Measurements from ENCODE around the gene ERC1.
A peak's percentile ranks its signal among the peaks of the same experiment; 100 is the strongest.
"Not testable (repeated sequence)": the region's sequence is repeated elsewhere in the genome, so short reads cannot be mapped to it uniquely, and the experiment has no call there.

The ERC1 gene

GRCh38 chr12:1138691-1139090, 147.7 kb downstream of the ERC1 start:
- DNase-seq: no peak

- DNase-seq: not testable (repeated sequence)
Observed at GRCh38 chr12:1146758-1147157, 155.7 kb downstream of the ERC1 start.

DNA sequence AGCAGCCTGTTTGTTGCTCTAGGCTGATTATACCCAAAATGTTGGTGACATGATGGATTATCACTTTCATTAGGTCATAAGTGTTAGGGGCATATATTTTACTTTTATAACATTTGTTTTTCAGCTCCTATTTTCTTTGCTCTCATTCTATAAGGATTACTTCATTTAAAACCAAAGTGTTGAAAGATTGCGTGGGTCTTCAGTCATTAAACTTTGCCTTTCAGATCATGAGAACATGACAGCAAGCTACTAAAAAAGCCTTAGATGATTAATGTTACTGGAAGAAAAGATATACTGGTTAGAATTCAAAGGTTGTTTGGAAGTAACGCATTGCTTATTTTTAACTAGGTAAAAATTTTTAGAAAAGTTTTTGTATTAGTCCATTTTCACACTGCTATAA, 156.8 kb downstream of the ERC1 start:
- DNase-seq: no peak

GRCh38 chr12:1157046-1157445, 166.0 kb downstream of the ERC1 start:
- no peak for DNase-seq

- no peak for DNase-seq
Observed at GRCh38 chr12:1161197-1161596, 170.2 kb downstream of the ERC1 start.

DNA sequence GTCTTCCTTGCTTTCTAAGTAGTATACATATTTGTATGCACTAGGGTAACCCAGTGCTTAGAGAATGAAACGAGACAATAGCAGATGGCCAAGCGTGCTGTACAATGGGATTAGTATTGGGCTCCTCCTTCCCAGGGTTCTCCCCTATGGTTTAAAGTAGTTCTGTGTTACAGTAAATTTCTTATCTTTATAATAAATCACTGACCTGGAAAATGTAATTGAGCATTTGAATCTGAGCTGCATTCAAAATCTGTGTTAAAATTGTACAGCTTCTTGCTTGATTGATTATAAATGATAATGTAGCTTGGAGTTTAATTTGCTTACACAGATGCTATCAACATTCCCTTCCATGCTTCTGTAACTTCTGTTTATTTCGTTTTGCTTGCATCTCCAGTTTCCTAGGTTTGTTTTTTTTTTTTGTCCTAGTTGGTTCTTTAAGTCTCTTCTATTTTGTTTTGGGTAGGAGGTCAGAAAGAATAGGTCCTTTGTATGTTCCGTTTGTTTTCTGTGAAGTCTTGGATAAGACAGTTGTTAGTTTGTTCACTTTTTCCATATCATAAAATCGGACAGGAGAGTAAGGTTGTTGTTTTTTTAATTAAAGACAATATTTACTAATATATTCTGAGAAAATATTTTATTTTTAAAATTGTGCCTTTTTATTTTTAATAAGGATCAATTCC, 171.2 kb downstream of the ERC1 start:
- no peak for DNase-seq

DNA sequence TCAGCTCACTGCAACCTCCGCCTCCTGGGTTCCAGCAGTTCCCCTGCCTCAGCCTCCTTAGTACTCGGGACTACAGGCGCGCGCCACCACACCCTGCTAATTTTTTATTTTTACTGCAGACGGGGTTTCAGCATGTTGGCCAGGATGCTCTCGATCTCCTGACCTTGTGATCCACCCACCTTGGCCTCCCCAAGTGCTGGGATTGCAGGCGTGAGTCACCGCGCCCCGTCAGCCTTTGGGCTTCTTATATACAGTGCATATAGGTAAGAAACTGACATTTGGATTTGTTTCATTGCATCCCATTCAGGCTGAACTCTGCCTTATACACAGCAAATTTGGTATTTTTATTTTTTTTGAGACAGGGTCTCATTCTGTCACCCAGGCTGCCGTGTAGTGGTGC, 176.8 kb downstream of the ERC1 start:
- DNase-seq: no peak

DNA sequence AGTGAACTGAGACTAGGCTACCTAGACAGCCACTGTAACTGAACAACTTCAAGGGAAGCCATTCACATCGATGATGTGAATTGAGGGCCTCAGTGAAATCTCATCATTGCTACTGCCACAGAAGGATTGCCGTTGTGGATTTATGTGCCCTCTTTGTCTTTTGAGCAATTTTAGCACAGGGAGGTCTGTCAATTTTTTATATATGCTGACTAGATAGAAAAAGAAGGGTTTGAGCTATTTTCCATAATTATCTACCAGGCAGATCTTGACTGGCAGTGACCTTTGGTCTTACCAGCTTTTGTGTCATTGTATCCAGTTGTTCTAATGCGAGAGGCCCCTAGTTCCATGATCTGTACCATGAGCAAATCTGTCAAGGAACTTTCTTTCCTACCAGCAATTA, 179.4 kb downstream of the ERC1 start:
- DNase-seq: no peak

DNA sequence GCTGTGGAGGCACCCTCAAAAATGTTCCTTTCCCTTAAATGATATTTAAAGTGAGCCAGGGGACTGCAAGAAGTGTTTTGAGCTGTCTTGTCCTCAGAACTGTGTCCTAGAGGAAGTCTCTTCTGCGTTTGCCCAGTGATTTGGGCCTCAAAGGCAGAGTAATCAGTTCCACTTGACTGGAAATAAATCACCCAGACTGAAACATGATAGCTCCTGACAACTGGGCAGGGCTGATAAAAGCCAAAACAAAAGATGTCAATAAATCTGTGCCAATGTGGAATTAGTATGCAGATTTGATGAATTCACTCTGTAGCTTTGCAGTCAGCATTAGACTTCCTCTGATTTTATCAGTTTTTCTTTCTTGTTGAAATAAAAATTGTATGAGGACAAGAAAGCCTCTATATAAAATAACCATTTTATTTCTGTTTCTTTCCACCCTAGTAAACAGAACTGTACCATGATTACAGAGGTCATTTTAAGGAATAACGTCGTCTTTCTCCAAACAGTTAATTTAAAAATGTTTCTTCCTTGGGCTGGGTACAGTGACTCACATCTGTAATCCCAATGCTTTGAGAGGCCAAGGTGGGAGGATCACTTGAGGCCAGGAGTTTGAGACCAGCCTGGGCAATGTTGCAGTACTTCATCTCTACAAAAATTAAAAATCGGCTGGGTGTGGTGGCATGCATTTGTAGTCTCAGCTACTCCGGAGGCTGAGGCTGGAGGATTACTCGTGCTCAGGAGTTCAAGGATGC, 180.8 kb downstream of the ERC1 start:
- DNase-seq: peak; percentile 19

DNA sequence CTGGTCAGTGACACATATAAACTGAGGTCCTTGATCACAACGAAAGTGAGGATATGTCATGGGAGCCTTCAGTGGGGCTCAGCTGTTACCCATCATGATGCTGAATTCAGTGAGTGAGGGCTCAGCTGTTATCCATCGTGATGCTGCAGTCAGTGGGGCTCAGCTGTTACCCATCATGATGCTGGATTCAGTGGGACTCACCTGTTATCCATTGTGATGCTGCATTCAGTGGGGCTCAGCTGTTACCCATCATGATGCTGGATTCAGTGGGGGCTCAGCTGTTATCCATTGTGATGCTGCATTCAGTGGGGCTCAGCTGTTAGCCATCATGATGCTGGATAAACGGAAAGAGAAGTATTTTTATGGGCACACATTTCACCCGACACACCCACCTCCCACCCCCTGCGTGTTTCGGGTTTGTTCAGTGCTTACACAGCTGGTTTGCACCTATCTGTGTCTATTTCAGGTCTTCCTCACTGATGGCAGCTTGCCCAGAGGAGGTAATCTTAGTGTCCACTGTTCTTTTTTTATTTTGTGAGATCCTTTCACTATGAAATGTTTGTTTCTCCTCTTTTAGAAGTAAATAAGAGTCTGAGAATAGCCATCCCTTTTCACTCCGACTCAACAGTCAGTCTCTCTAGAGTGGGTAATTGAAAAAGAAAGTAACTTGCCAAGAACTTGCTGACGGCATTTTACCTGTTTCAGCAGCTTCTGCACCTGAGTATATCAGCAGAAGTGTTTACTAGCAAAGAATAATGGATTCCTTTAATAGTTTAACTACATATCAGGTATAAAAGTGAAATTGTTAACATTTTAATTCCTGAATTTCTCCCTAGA, 183.0 kb downstream of the ERC1 start:
- no peak for DNase-seq

DNA sequence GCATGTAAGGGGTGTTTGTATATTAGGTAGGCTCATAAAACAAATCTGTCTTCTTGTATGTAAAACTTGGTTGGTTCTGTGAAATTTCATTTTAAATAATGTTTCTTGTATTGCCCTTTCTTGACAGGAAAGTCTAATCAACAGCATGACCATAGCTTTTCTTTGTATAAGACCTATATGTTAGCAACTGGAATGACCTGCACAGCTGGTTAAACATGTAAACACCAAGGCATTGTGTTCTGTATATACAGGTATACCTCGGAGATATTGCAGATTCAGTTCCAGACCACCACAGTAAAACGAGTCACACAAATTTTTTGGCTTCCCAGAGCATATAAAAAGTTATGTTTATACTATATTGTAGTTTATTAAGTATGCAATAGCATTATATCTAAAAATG, 183.6 kb downstream of the ERC1 start:
- no peak for DNase-seq

DNA sequence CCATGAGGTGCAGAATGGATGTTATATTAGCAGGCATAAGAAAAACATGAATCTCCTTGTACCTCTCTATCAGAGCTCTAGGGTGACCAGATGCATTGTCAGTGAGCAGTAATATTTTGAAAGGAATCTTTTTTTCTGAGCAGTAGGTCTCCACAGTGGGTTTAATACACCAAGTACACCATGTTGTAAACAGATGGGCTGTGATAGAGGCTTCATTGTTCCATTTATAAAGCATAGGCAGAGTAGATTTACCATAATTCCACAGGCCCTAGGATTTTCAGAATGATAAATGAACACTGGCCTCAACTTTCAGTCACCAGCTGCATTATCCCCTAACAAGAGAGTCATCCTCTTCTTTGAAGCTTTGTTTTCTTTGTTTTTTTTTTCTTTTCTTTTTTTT, 185.2 kb downstream of the ERC1 start:
- DNase-seq: no peak

DNA sequence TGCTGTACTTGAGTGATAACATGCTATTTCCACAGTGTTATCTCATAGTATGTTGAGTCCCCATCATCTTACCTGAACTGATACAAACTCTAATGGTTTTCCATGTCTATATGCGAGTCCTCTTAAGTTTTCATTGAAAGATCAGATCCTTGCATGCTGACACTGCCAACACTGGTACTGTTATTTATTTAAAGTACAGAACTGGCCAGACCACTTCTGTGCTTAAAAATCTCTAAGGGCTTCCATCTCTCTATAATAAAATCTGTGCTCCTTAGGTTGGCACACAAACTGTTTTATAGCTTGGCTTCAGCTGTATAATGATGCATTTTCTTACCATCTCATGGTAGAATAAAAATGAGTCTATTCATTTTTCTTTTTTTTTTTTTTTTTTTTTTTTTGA, 188.1 kb downstream of the ERC1 start:
- no peak for DNase-seq

- no peak for DNase-seq
Observed at GRCh38 chr12:1182069-1182468, 191.0 kb downstream of the ERC1 start.

GRCh38 chr12:1184402-1184801, 193.4 kb downstream of the ERC1 start:
- DNase-seq: no peak

GRCh38 chr12:1185460-1186182, 194.6 kb downstream of the ERC1 start:
- no peak for DNase-seq

DNA sequence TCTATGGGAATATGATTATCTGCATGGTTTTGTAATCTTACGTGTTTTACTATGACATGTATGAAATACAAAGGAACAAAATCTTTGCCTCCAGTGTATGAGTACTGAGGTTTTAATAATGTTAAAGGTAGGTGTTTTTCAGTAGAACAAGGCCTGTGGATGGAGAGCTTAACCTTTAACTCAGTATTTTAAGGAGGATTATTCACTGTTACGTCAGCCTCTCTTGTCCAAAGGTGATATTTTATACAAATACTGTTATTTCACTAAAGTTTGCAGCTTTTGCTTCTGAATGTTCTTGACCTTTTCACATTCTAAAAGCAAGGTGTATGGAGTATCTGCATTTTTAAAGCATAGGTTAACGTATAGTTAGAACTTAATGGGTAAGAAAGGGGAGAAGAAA, 195.3 kb downstream of the ERC1 start:
- DNase-seq: no peak

DNA sequence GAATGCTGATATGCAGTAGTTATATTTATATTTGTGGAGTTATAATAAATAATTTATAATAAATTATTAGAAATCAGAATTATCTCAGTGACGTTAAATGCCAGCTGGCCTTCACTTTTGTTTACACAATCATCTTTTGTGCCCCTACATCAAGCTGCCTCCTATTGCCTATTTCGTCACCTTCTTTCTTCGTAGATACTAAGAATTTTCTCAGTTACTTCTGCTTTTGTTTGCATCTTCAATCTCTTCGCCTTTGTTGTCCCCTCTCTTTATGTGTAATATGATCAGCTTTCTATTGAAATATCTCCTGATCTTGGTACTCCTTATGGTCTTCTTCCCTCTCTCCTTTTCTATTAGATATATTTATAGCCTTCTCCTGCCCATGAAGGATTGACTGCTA, 197.0 kb downstream of the ERC1 start:
- no peak for DNase-seq

GRCh38 chr12:1189163-1189562, 198.1 kb downstream of the ERC1 start:
- no peak for DNase-seq

GRCh38 chr12:1195513-1195912, 204.5 kb downstream of the ERC1 start:
- no peak for DNase-seq

GRCh38 chr12:1197264-1198018, 206.4 kb downstream of the ERC1 start:
- DNase-seq: no peak

- not testable (repeated sequence) for DNase-seq
Observed at GRCh38 chr12:1198854-1199253, 207.8 kb downstream of the ERC1 start.
